ENCODE data around the gene ATP5MG.

- no peak for TF ChIP-seq EGR1 (IDR thresholded peaks at IDR 0.05)
- TF ChIP-seq FOXM1 (IDR thresholded peaks at IDR 0.05; ENCODE audit: borderline replicate concordance, low read depth), result no peak
- no peak for TF ChIP-seq EP300 (IDR thresholded peaks at IDR 0.05; ENCODE audit: borderline replicate concordance)
- TF ChIP-seq YY1 (IDR thresholded peaks at IDR 0.05; ENCODE audit: low read depth), result no peak
- TF ChIP-seq CEBPB (IDR thresholded peaks at IDR 0.05), result no peak
Measured at GRCh38 chr11:118366287-118366686, 35.1 kb upstream of the ATP5MG start.
